Bone marrow (tissue), 2 donors: ENCODE data around the gene ZNF462.

Source experiments
- DNase-seq, 2 donors: peaks; one replicate each; lab custom pipeline; 2025; lab: John Stamatoyannopoulos, UW

Gene ZNF462

GRCh38 chr9:106927916-106928315 lies 65.0 kb downstream of the ZNF462 start:
- no peak for DNase-seq

- no peak for DNase-seq
Observed at GRCh38 chr9:106928350-106928749, 65.4 kb downstream of the ZNF462 start.

GRCh38 chr9:106929471-106930177 lies 66.7 kb downstream of the ZNF462 start:
- no peak for DNase-seq

GRCh38 chr9:106930477-106930876 lies 67.5 kb downstream of the ZNF462 start:
- DNase-seq = no peak

GRCh38 chr9:106931466-106931865 lies 68.5 kb downstream of the ZNF462 start:
- DNase-seq = no peak

GRCh38 chr9:106932178-106932577 lies 69.2 kb downstream of the ZNF462 start:
- DNase-seq = no peak

- no peak for DNase-seq
Observed at GRCh38 chr9:106932675-106933074, 69.7 kb downstream of the ZNF462 start.

- DNase-seq = no peak
Observed at GRCh38 chr9:106933470-106933869, 70.5 kb downstream of the ZNF462 start.

GRCh38 chr9:106934442-106935238 lies 71.7 kb downstream of the ZNF462 start:
- no peak for DNase-seq

GRCh38 chr9:106936680-106937079 lies 73.7 kb downstream of the ZNF462 start:
- DNase-seq = no peak

GRCh38 chr9:106941916-106942315 lies 79.0 kb downstream of the ZNF462 start:
- no peak for DNase-seq

GRCh38 chr9:106945727-106946660 lies 83.0 kb downstream of the ZNF462 start:
- DNase-seq = no peak

GRCh38 chr9:106947106-106947900 lies 84.3 kb downstream of the ZNF462 start:
- no peak for DNase-seq

GRCh38 chr9:106953174-106953573 lies 90.2 kb downstream of the ZNF462 start:
- no peak for DNase-seq

- DNase-seq = no peak
Observed at GRCh38 chr9:106954558-106954957, 91.6 kb downstream of the ZNF462 start.

- DNase-seq = no peak
Observed at GRCh38 chr9:106954974-106955850, 92.2 kb downstream of the ZNF462 start.

GRCh38 chr9:106956971-106957370 lies 94.0 kb downstream of the ZNF462 start:
- no peak for DNase-seq

- DNase-seq = no peak
Observed at GRCh38 chr9:106958955-106959657, 96.1 kb downstream of the ZNF462 start.

- DNase-seq = no peak
Observed at GRCh38 chr9:106960258-106960657, 97.3 kb downstream of the ZNF462 start.

- DNase-seq = no peak
Observed at GRCh38 chr9:106961623-106962022, 98.7 kb downstream of the ZNF462 start.
